HG03097 (cell line): ENCODE results near the gene FRMD4A.
"Not testable (repeated sequence)": the region's sequence is repeated elsewhere in the genome, so short reads cannot be mapped to it uniquely, and the experiment has no call there.

Source experiments
- ATAC-seq: cut with Tn5 transposase; IDR thresholded peaks from one replicate; pipeline ENCODE4 v1.9.1; 2021; ENCODE audit not compliant: unreplicated experiment, low FRiP score

The FRMD4A gene

GRCh38 chr10:14066106-14066505 lies 264.6 kb downstream of the FRMD4A start:
- ATAC-seq: no peak

GRCh38 chr10:14063531-14064285 lies 267.0 kb downstream of the FRMD4A start:
- ATAC-seq: no peak

GRCh38 chr10:14062528-14063260 lies 268.0 kb downstream of the FRMD4A start:
- no peak for ATAC-seq

GRCh38 chr10:14060320-14061070 lies 270.2 kb downstream of the FRMD4A start:
- ATAC-seq: no peak

GRCh38 chr10:14056610-14057332 lies 274.0 kb downstream of the FRMD4A start:
- no peak for ATAC-seq

GRCh38 chr10:14052931-14053330 lies 277.8 kb downstream of the FRMD4A start:
- no peak for ATAC-seq

- ATAC-seq: no peak
Observed at GRCh38 chr10:14050598-14050997, 280.1 kb downstream of the FRMD4A start.

GRCh38 chr10:14048930-14049613 lies 281.7 kb downstream of the FRMD4A start:
- ATAC-seq: no peak

- no peak for ATAC-seq
Observed at GRCh38 chr10:14047431-14047830, 283.3 kb downstream of the FRMD4A start.

- not testable (repeated sequence) for ATAC-seq
Observed at GRCh38 chr10:14042051-14042450, 288.7 kb downstream of the FRMD4A start.

- no peak for ATAC-seq
Observed at GRCh38 chr10:14040787-14041631, 289.7 kb downstream of the FRMD4A start.

GRCh38 chr10:14039968-14040668 lies 290.6 kb downstream of the FRMD4A start:
- ATAC-seq: no peak

GRCh38 chr10:14036233-14036632 lies 294.5 kb downstream of the FRMD4A start:
- ATAC-seq: no peak

GRCh38 chr10:14035506-14035905 lies 295.2 kb downstream of the FRMD4A start:
- ATAC-seq: no peak

- ATAC-seq: no peak
Observed at GRCh38 chr10:14032406-14032998, 298.2 kb downstream of the FRMD4A start.

GRCh38 chr10:14026325-14026724 lies 304.4 kb downstream of the FRMD4A start:
- no peak for ATAC-seq

- no peak for ATAC-seq
Observed at GRCh38 chr10:14025283-14026189, 305.2 kb downstream of the FRMD4A start.
